Lower leg skin (tissue), 3 donors: ENCODE measurements around the gene PTPRN2.

Source experiments
- CTCF ChIP-seq, 3 donors: fragments of 450-650 bp; IDR thresholded peaks; one replicate each; pipeline ENCODE4 v1.5.1; 2016; ENCODE audit warnings: antibody characterized with exemption in 3 of 3, mild to moderate bottlenecking in 3 of 3, moderate library complexity in 2 of 3
- POLR2A ChIP-seq, 2 donors: fragments of 450-650 bp; IDR thresholded peaks; one replicate each; pipeline ENCODE4 v1.6.1; 2016 to 2017; ENCODE audit warnings: antibody characterized with exemption in 2 of 2, mild to moderate bottlenecking in 1 of 2, moderate library complexity in 1 of 2

- TF ChIP-seq CTCF (IDR thresholded peaks at IDR 0.05) (no peak), POLR2A (IDR thresholded peaks at IDR 0.05) (no peak)
Observed at GRCh38 chr7:158009886-158010285, 577.7 kb downstream of the PTPRN2 start.
